ENCODE results near the gene PLSCR3.

Gene PLSCR3

GRCh38 chr17:7426896-7427489 lies 32.7 kb upstream of the PLSCR3 start:
- DNase-seq (ENCODE audit: low read depth in 3 of 3) = no peak

GRCh38 chr17:7426203-7426863 lies 32.0 kb upstream of the PLSCR3 start:
- no peak for DNase-seq (ENCODE audit: low read depth in 3 of 3)

- DNase-seq (ENCODE audit: low read depth in 3 of 3) = no peak
Measured at GRCh38 chr17:7425756-7426155, 31.4 kb upstream of the PLSCR3 start.

DNA sequence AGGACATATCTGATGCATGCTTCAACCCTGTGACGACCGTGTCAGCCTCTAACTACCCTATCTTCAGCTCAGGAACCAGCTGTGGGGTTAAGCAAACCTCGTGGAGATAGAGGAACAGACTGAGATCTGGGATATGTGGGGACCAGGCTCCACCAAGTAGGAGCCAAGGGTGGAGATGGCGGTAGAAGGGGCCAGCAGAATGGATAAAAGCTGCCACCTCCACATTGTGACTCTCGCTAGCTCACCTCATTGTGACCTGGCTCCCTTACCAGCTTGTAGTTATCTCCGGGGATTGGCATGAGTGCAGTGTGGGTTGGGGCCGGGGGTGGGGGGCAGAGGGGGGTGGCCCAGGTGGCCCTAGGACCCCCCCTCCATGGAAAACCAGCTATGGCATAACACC lies 31.0 kb upstream of the PLSCR3 start, which contains the start of gene SPEM2:
TSS of gene SPEM2 (plus strand) at position 301 of the 400 bp plus-strand sequence. CDS start at position 374, 73 bp downstream.
- DNase-seq (ENCODE audit: low read depth in 3 of 3) = no peak

GRCh38 chr17:7423679-7424078 lies 29.4 kb upstream of the PLSCR3 start:
- DNase-seq (ENCODE audit: low read depth in 3 of 3) = no peak

DNA sequence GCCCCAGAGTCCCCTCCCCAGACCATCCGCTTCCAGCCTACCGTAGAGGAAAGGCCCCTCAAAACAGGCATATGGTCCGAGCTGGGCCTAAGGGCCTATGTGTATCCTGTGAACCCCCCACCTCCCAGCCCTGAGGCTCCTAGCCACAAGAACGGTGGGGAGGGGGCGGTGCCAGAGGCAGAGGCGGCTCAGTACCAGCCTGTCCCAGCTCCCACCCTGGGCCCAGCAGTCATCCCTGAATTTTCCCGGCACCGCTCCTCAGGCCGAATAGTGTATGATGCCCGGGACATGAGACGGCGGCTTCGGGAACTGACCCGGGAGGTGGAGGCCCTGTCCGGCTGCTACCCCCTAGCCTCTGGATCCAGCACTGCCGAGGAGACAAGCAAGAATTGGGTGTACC lies 26.9 kb upstream of the PLSCR3 start:
- DNase-seq (ENCODE audit: low read depth in 3 of 3) = no peak

GRCh38 chr17:7419819-7420610 lies 25.7 kb upstream of the PLSCR3 start, which contains the start of gene SPEM1:
Gene SPEM1 (plus strand): TSS chr17:7420324. CDS start chr17:7420385, 61 bp downstream.
- DNase-seq (ENCODE audit: low read depth in 3 of 3) = no peak

- no peak for DNase-seq (ENCODE audit: low read depth in 3 of 3)
Measured at GRCh38 chr17:7418472-7419152, 24.3 kb upstream of the PLSCR3 start.

DNA sequence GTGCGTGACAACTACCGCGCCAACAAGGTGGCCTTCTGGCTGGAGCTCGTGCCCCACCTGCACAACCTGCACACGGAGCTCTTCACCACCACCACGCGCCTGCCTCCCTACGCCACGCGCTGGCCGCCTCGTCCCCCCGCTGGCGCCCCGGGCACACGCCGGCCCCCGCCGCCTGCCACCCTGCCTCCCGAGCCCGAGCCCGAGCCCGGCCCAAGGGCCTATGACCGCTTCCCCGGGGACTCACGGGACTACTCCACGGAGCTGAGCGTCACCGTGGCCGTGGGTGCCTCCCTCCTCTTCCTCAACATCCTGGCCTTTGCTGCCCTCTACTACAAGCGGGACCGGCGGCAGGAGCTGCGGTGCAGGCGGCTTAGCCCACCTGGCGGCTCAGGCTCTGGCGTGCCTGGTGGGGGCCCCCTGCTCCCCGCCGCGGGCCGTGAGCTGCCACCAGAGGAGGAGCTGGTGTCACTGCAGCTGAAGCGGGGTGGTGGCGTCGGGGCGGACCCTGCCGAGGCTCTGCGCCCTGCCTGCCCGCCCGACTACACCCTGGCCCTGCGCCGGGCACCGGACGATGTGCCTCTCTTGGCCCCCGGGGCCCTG lies 22.8 kb upstream of the PLSCR3 start:
- no peak for DNase-seq (ENCODE audit: low read depth in 3 of 3)

DNA sequence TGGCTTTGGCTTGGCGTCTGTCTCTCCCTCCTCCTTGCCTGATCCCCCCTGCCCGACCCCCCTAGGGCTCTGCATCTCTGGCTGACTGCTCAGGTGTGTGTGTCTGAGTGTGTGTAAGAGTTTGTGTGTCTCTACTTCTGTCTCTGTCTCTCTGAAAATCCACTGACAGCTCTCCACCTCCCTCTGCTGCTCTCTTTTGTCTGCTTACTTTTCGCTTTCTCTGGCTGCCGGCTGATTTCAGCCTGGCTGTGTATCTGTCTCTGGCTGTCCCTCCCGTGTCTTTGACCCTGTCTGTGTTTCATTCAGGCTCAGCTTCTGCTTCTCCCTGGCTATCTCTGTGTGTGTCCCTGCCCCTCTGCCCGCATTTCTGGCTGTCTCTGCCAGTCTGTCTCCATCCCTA lies 22.0 kb upstream of the PLSCR3 start:
- no peak for DNase-seq (ENCODE audit: low read depth in 3 of 3)

- no peak for DNase-seq (ENCODE audit: low read depth in 3 of 3)
Measured at GRCh38 chr17:7415784-7416183, 21.5 kb upstream of the PLSCR3 start.

- no peak for DNase-seq (ENCODE audit: low read depth in 3 of 3)
Measured at GRCh38 chr17:7414837-7415236, 20.5 kb upstream of the PLSCR3 start.

- DNase-seq (ENCODE audit: low read depth in 3 of 3) = no peak
Measured at GRCh38 chr17:7413346-7413985, 19.1 kb upstream of the PLSCR3 start.

DNA sequence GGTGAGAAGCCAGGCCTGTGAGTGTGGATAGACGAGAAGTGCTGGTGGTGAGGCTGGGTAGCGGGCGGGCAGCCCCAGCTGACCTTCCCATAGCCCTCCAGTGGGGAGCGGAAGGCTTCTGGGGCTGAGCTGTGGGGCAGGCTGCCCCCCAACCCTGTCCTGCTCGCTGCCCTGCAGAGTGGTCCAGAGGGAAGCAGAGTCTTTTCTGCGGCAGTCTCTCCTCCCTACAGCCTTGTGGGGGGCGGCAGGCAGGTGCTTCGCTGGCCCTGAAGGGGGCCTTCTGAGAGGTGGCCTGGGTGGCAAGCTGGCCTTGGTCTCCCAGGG lies 17.1 kb upstream of the PLSCR3 start:
- DNase-seq (ENCODE audit: low read depth in 3 of 3) = no peak

DNA sequence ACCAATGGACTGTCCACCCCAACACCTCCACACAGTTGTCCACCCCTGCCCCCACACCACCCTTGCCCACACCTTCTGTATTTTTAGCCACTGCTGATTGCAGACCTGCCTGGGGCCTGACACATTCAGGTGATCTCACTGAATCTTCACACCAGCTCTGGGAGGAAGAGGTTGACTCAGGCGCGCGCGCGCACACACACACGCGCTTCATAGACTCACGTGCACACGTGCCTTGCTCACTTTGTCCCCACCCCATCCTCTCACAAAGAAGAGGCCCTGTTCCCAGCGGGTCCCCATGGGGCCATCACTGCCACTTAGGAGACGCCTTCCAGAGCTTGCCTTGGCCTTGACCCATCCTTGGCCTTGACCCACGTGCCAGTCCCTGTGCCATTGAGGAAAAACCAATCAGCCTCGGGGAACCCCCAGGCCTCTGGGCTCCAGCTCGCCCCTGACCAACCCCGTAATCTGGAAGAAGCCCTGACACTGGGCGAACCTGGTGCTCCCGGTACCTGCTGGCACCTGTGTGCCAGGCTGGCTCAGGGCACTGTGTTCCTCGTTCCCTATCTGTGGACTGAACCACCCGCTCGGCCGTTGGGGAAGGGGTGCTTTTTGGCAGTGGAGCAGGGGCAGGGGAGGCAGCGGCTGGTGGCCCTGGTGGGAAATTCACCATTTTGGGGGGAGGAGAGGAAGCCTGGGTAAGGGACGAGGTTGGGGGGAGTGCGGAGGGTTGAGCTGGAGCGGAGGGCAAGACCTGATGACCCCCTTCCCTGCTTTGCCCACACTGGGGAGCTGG lies 16.5 kb upstream of the PLSCR3 start:
- no peak for DNase-seq (ENCODE audit: low read depth in 3 of 3)

DNA sequence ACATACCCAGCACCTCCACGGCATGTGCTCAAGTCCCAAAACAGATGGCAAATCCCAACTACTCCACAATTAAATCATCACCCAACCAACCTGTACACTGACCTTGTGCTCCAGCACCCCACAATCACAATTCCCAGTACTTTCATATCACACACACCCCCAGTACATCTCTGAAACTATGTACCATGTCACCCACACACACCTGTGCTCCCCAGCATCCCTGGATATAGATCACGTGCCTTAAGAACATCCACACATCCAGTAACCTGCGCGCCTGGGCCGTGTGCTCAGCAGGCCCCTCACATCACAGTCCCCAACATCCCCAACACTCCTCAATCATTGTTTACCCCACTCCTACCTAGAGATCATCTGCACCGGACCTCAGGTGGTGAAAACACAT lies 15.4 kb upstream of the PLSCR3 start:
- DNase-seq (ENCODE audit: low read depth in 3 of 3) = no peak

- no peak for DNase-seq (ENCODE audit: low read depth in 3 of 3)
Measured at GRCh38 chr17:7408863-7409262, 14.5 kb upstream of the PLSCR3 start.

GRCh38 chr17:7408252-7408727 lies 14.0 kb upstream of the PLSCR3 start:
- DNase-seq (ENCODE audit: low read depth in 3 of 3) = no peak

- DNase-seq (ENCODE audit: low read depth in 3 of 3) = no peak
Measured at GRCh38 chr17:7407485-7408251, 13.3 kb upstream of the PLSCR3 start, which contains the start of gene NLGN2. Gene NLGN2 (plus strand): TSS chr17:7407845. CDS start chr17:7408256, 411 bp downstream.

- no peak for DNase-seq (ENCODE audit: low read depth in 3 of 3)
Measured at GRCh38 chr17:7407082-7407481, 12.8 kb upstream of the PLSCR3 start.
